Heart right ventricle (tissue), 16 donors: ENCODE data around the gene FEV. TPM values are rescaled to one million over a fixed set of nuclear protein-coding genes. Genes with fewer than 3 reads are reported as not detected.

ENCODE experiments used
- ATAC-seq, 8 donors: fragments of 200-7000 bp; cut with Tn5 transposase; one replicate each; pipeline ENCODE4 v1.9.1; 2020; ENCODE audit warnings: mild to moderate bottlenecking in 8 of 8, moderate library complexity in 8 of 8, moderate number of reproducible peaks in 1 of 8
- DNase-seq, 2 donors: peaks; one replicate each; pipeline ENCODE4 v3.0.0-alpha.2; 2020
- H3K27ac ChIP-seq, 10 donors: fragments of 200-600 bp; sonication (generic) in 2 of 10; one replicate each; pipeline versions ENCODE4 v1.5.0 to v1.8.0; 2020 to 2022; ENCODE audit warnings: mild to moderate bottlenecking in 3 of 10
- H3K27me3 ChIP-seq, 7 donors: fragments of 200-600 bp; one replicate each; pipeline ENCODE4 v1.8.0; 2021 to 2022; ENCODE audit warnings: mild to moderate bottlenecking in 2 of 7
- H3K36me3 ChIP-seq, 9 donors: fragments of 200-600 bp; sonication (generic) in 1 of 9; one replicate each; pipeline versions ENCODE4 v1.5.0 to v1.8.0; 2020 to 2022; ENCODE audit warnings: mild to moderate bottlenecking in 2 of 9
- H3K4me1 ChIP-seq, 9 donors: fragments of 200-600 bp; sonication (generic) in 1 of 9; one replicate each; pipeline versions ENCODE4 v1.5.0 to v1.8.0; 2020 to 2022; ENCODE audit warnings: mild to moderate bottlenecking in 4 of 9
- H3K4me3 ChIP-seq, 10 donors: fragments of 200-600 bp; sonication (generic) in 2 of 10; one replicate each; pipeline versions ENCODE4 v1.5.0 to v1.8.0; 2020 to 2022; ENCODE audit warnings: mild to moderate bottlenecking in 7 of 10, moderate library complexity in 2 of 10
- H3K9me3 ChIP-seq, 11 donors: fragments of 200-600 bp in 10 of 11; sonication (generic) in 2 of 11; one replicate each; pipeline versions ENCODE4 v1.5.0 to v1.8.0; 2013 to 2022; ENCODE audit warnings: mild to moderate bottlenecking in 2 of 11, control low read depth in 1 of 11, moderate library complexity in 1 of 11
- CTCF ChIP-seq, 9 donors: fragments of 200-600 bp; sonication (generic) in 2 of 9; IDR thresholded peaks; one replicate each; pipeline versions ENCODE4 v1.5.0 to v1.8.0; 2021 to 2022; ENCODE audit warnings: antibody characterized with exemption in 9 of 9, mild to moderate bottlenecking in 5 of 9, moderate library complexity in 1 of 9
- WGBS, 2 donors: extraction: QIAGEN DNeasy Blood & Tissue Kit; methylation state at CpG; one replicate each; pipeline ENCODE4 v1.1.7; 2013; ENCODE audit warnings: inconsistent platforms in 1 of 2; 5-methylcytosine and 5-hydroxymethylcytosine counted together
- intact Hi-C, 10 donors: fragments of 100-400 bp; cut with DNase I; formaldehyde crosslinking; loops; one replicate each; pipeline versions ENCODE4 v1.11.1 to v1.14.2; 2022
- polyA plus RNA-seq, 2 donors: library from polyadenylated mRNA; stranded (reverse); fragments of 200-250 nt; gene quantifications; one replicate each; pipeline ENCODE4 v1.2.3, GENCODE V29; 2013
- total RNA-seq, 10 donors: library from RNA; stranded (reverse); fragmentation: NEBNext Ultra II Directional in 3 of 10; extraction: Animal tissue kit (Norgen Biotek cat#: 25700) in 3 of 10; gene quantifications; one replicate each; pipeline versions ENCODE4 v1.2.1 to v1.2.4, GENCODE V29; 2021 to 2023
- donor health status: Arrhythmogenic right ventricular cardiomyopathy.
- donor health status: ischemic (EF 13 %, LVEDD 7.1; RV severe dilation, severe dysfunction).
- donor health status: healthy with polysubstance abuse.
- donor health status: DM: no; HTN: yes; CAD: no.
- donor health status: DM: no; HTN: no; CAD: no.
- donor health status: ischemic (EF 25% LVEDD 6.9; RV normal size, moderate dysfunction).
- donor health status: ischemic (EF 25% LVEDD 5.7; RV mildly dilated, moderate dysfunction).
- donor health status: healthy.
- donor health status: DM: yes; HTN: yes; CAD: no.
- donor health status: Ischemic cardiomyopathy.
- donor health status: ischemic (EF 35%, LVEDD 5.7; RV mildly dilated, moderate dysfunction).
- donor health status: nonischemic (EF 11% LVEDD 7.7; RV severe dilation, severe dysfunction).
- donor health status: DM: yes; HTN: yes; CAD: no.
- donor health status: PGD.
- donor health status: ischemic (EF 29% LVEDD 5.4; RV normal size, mild dysfunction).
- donor health status: nonischemic (EF 23%, LVEDD 6.1; RV moderate dilation, normal function).

The FEV gene
- total and polyA plus RNA-seq, 12 donors, result not detected

- peaks cover 0 to 36% (median 22%) of the 10 kb centered on the region in 7 donors for H3K27me3 ChIP-seq
- no peak overlapping the region for H3K27ac ChIP-seq
- ATAC-seq, result no peak
- no peaks in the 10 kb centered on the region for H3K36me3 ChIP-seq
- H3K4me3 ChIP-seq, result no peak overlapping the region
- H3K4me1 ChIP-seq, result no peaks in the 10 kb centered on the region
- TF ChIP-seq CTCF (IDR thresholded peaks at IDR 0.05), result no peak
- H3K9me3 ChIP-seq, result peaks cover 0 to 2% (median 0%) of the 10 kb centered on the region in 11 donors
- no peak for DNase-seq
- WGBS, 2 donors, result 86 to 92% methylated on average over 11 of the region's 11 CpGs
- intact Hi-C loops, result no loop called here
Measured at GRCh38 chr2:219016721-219017120, 31.7 kb upstream of the FEV start.

GRCh38 chr2:219010873-219011272 lies 25.9 kb upstream of the FEV start:
- Histone ChIP-seq H3K27me3 (peaks cover 0 to 59% (median 50%) of the 10 kb centered on the region in 7 donors), H3K4me3 (no peak overlapping the region), H3K4me1 (no peaks in the 10 kb centered on the region), H3K36me3 (no peaks in the 10 kb centered on the region), H3K27ac (no peak overlapping the region), H3K9me3 (peaks cover 0 to 4% (median 0%) of the 10 kb centered on the region in 11 donors)
- no peak for TF ChIP-seq CTCF (IDR thresholded peaks at IDR 0.05)
- DNase-seq (no peak), ATAC-seq (no peak)
- intact Hi-C loops, result no loop called here
- WGBS, 2 donors, result 74 to 80% methylated on average over 5 of the region's 5 CpGs

GRCh38 chr2:219010162-219010756 lies 25.3 kb upstream of the FEV start:
- no peak for ATAC-seq
- intact Hi-C loops, result no loop called here
- H3K27ac ChIP-seq, result no peak overlapping the region
- peaks cover 0 to 4% (median 0%) of the 10 kb centered on the region in 11 donors for H3K9me3 ChIP-seq
- no peak for DNase-seq
- TF ChIP-seq CTCF (IDR thresholded peaks at IDR 0.05), result peak in 5 of 9 donors; percentile 10 to 32 (median 22)
- H3K4me3 ChIP-seq, result no peak overlapping the region
- H3K27me3 ChIP-seq, result peaks cover 0 to 65% (median 57%) of the 10 kb centered on the region in 7 donors
- H3K36me3 ChIP-seq, result no peaks in the 10 kb centered on the region
- 38 to 45% methylated on average over 6 of the region's 6 CpGs for whole genome bisulfite sequencing, 2 donors
- H3K4me1 ChIP-seq, result no peaks in the 10 kb centered on the region

GRCh38 chr2:219009294-219009693 lies 24.3 kb upstream of the FEV start:
- Histone ChIP-seq H3K27me3 (peaks cover 0 to 75% (median 66%) of the 10 kb centered on the region in 7 donors), H3K36me3 (no peaks in the 10 kb centered on the region)
- intact Hi-C loops, result no loop called here

More at GRCh38 chr2:219009294-219009693, 24.3 kb upstream of the FEV start:
- no peak for TF ChIP-seq CTCF (IDR thresholded peaks at IDR 0.05)
- no peak for DNase-seq
- no peak for ATAC-seq
- Histone ChIP-seq H3K9me3 (peaks cover 0 to 4% (median 0%) of the 10 kb centered on the region in 11 donors), H3K4me3 (no peak overlapping the region), H3K27ac (no peak overlapping the region), H3K4me1 (no peaks in the 10 kb centered on the region)
- WGBS, 2 donors, result 53 to 67% methylated on average over 2 of the region's 2 CpGs
